Esophagus muscularis mucosa (tissue), 3 donors: ENCODE results near the gene FKBP8.

Source experiments
- CTCF ChIP-seq, 3 experiments: fragments of 200-600 bp in 2 of 3; fragments of 450-650 bp in 1 of 3; sonication (generic) in 2 of 3; IDR thresholded peaks; one replicate each; pipeline ENCODE4 v1.5.1; 2017 to 2019; ENCODE audit warnings: antibody characterized with exemption in 3 of 3, mild to moderate bottlenecking in 2 of 3, moderate library complexity in 1 of 3
- POLR2A ChIP-seq: fragments of 450-650 bp; IDR thresholded peaks from one replicate; pipeline ENCODE4 v1.6.1; 2017; ENCODE audit warnings: antibody characterized with exemption, moderate library complexity, mild to moderate bottlenecking, low read depth

- TF ChIP-seq CTCF (IDR thresholded peaks at IDR 0.05): no peak
- TF ChIP-seq POLR2A: no peak
Measured at GRCh38 chr19:18494267-18494607, 49.1 kb downstream of the FKBP8 start.
